ENCODE results near the gene F10.

Gene F10

DNA sequence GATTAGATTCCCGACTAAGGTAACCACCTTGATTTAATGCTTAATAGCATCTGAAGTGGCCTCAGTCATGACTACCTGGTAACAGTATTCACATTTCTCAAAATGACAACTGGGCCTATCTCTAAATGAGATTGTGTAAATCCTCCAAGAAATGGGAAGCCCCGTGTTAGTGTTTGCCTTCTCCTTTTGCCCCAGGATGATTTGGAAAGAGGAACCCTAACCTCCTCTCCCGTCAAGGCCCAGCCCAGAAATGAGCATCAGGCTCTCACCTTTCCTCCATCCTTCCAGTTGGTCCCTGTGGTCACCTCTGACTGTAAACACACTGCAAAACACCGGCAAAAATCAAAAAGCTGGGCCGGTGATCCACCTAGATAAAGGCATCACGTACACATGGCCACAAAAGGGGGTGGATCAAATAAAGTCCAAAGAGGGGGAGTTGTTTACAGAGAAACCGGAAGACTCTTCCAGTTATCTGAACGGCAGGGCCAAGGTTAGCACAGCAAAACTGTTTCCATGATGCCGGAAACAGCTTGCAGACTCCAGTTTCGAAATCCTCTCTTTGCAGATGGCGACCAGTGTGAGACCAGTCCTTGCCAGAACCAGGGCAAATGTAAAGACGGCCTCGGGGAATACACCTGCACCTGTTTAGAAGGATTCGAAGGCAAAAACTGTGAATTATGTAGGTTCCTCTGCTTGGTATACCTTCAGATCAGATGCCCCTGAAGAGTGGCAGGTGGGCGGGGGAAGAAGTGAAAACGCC is 16.4 kb downstream of the F10 start:
- TF ChIP-seq MYC (IDR thresholded peaks at IDR 0.05; ENCODE audit: low read depth, low read length): no peak
- no peak for TF ChIP-seq POLR2A (IDR thresholded peaks at IDR 0.05; ENCODE audit: extremely low read depth, insufficient read length)
- TF ChIP-seq, protein P1, sequence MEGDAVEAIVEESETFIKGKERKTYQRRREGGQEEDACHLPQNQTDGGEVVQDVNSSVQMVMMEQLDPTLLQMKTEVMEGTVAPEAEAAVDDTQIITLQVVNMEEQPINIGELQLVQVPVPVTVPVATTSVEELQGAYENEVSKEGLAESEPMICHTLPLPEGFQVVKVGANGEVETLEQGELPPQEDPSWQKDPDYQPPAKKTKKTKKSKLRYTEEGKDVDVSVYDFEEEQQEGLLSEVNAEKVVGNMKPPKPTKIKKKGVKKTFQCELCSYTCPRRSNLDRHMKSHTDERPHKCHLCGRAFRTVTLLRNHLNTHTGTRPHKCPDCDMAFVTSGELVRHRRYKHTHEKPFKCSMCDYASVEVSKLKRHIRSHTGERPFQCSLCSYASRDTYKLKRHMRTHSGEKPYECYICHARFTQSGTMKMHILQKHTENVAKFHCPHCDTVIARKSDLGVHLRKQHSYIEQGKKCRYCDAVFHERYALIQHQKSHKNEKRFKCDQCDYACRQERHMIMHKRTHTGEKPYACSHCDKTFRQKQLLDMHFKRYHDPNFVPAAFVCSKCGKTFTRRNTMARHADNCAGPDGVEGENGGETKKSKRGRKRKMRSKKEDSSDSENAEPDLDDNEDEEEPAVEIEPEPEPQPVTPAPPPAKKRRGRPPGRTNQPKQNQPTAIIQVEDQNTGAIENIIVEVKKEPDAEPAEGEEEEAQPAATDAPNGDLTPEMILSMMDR (IDR thresholded peaks at IDR 0.05; ENCODE audit: low read depth, low read length): no peak
- DNase-seq (ENCODE audit: low read depth): peak; percentile 42
- no peak overlapping the region for H3K4me3 ChIP-seq (ENCODE audit: low read depth, low read length)

DNA sequence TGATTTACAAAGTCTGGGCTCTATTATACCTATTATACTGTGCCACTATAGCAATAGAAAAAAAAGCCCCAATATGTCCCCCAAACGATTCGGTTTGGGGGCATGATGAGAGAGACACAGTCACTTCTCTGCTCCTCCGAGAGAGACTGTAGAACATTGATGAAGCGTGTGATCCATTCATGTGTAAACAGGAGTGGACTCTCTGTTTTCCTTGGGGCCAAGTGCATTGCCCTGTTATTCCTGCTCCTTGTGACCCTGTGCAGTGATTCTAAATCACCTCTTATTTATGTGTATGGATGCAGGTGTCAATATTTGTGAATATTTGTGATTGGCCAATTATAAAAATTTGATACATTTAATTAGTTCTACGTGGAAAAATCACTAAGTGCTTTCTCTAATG is 17.0 kb downstream of the F10 start:
- no peak overlapping the region for H3K4me3 ChIP-seq (ENCODE audit: low read depth, low read length)
- DNase-seq (ENCODE audit: low read depth): no peak
- TF ChIP-seq, protein P1 (IDR thresholded peaks at IDR 0.05; ENCODE audit: low read depth, low read length): no peak
- no peak for TF ChIP-seq MYC (IDR thresholded peaks at IDR 0.05; ENCODE audit: low read depth, low read length)
- TF ChIP-seq, protein P2, sequence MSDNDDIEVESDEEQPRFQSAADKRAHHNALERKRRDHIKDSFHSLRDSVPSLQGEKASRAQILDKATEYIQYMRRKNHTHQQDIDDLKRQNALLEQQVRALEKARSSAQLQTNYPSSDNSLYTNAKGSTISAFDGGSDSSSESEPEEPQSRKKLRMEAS (IDR thresholded peaks at IDR 0.05; ENCODE audit: low read depth, low read length): no peak
- TF ChIP-seq POLR2A (IDR thresholded peaks at IDR 0.05; ENCODE audit: extremely low read depth, insufficient read length): no peak

DNA sequence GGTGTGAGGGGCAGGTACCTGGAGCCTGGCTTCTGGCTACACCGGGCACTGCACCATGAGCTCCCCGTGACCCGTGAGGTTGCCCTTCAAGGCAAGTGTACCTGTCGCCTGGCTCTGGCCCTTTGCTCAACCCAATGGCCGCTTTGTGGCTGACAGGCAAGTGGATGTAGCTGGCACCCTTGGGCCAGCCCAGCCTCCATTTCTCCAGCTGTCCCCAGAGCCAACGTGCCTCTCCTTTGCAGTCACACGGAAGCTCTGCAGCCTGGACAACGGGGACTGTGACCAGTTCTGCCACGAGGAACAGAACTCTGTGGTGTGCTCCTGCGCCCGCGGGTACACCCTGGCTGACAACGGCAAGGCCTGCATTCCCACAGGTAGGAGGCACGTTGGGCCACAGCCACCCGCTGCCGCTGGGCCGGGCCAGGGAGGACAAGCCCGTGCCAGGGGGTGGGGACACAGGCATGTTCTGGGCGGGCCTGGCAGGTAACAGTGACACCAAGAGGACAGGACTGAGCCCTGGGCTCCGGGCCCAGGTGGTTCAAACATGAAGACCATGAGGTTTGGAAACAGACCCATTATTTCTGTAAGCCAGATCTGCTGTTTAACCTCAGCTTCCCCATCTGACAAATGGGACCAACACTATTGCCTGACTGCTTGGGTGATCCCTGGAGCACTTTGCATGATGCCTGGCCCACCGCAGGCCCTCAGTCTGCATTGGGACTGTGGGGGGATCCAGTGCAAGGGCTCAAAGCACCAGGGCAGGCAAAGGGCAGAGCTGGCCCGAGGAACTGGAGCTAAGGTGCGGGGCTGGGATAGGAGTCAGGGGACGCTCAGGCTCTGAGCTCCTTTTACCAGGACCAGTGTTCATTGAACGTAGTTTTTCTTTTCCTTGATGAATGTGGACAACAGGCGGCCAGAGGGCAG is 18.3 kb downstream of the F10 start:
- TF ChIP-seq POLR2A (IDR thresholded peaks at IDR 0.05; ENCODE audit: extremely low read depth, insufficient read length): no peak
- TF ChIP-seq, protein P2 (IDR thresholded peaks at IDR 0.05; ENCODE audit: low read depth, low read length): no peak
- H3K4me3 ChIP-seq (ENCODE audit: low read depth, low read length): no peak overlapping the region
- no peak for DNase-seq (ENCODE audit: low read depth)

DNA sequence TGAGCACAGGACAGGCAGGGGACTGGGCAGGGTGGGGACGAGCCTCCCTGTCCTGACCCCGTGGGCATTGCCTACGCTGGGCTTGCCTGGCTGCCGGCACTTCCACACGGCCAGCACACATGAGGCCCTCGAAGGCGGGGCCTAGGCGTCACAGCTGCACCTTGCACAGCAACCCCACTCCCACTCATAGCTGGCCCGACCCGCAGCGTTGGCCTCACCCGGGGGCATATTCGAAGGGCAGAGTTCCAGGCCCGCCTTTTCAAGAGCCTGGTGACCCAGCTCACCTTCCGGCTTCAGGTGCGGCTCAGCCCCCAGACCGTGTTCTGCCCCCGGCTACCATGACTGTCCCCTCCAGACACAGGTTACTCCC is 19.0 kb downstream of the F10 start:
- no peak overlapping the region for H3K4me3 ChIP-seq (ENCODE audit: low read depth, low read length)
- DNase-seq (ENCODE audit: low read depth): no peak
- TF ChIP-seq, protein P1 (IDR thresholded peaks at IDR 0.05; ENCODE audit: low read depth, low read length): no peak
- TF ChIP-seq POLR2A (IDR thresholded peaks at IDR 0.05; ENCODE audit: extremely low read depth, insufficient read length) (no peak), MYC (IDR thresholded peaks at IDR 0.05; ENCODE audit: low read depth, low read length) (no peak)
- TF ChIP-seq, protein P2 (IDR thresholded peaks at IDR 0.05; ENCODE audit: low read depth, low read length): no peak

DNA sequence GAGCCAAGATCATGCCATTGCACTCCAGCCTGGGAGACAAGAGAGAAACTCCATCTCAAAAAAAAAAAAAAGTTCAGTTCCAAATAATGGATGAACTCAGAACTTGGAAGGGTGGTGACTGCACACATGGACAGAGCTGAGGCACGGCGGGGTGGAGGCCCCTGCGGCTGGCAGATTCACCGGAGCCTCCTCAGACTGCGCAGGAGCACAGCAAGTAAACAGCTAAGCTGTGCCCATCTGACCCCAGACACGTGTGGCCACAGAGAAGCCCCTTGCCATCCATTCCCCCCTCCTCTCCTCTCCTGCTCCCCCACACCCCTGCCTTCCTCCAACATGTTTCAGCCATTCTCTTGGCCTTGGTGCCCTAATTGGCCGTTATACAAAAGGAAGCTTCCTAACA is 20.3 kb downstream of the F10 start:
- H3K4me3 ChIP-seq (ENCODE audit: low read depth, low read length): no peak overlapping the region
- DNase-seq (ENCODE audit: low read depth): no peak
- TF ChIP-seq MYC (IDR thresholded peaks at IDR 0.05; ENCODE audit: low read depth, low read length) (no peak), POLR2A (IDR thresholded peaks at IDR 0.05; ENCODE audit: extremely low read depth, insufficient read length) (no peak)
- TF ChIP-seq, protein P1 (IDR thresholded peaks at IDR 0.05; ENCODE audit: low read depth, low read length): no peak
- TF ChIP-seq, protein P2 (IDR thresholded peaks at IDR 0.05; ENCODE audit: low read depth, low read length): no peak

All from NB4 (cell line).